Suprapubic skin (tissue), 4 donors: ENCODE data around the gene PDCD10. TPM values are rescaled to one million over a fixed set of nuclear protein-coding genes. Genes with fewer than 3 reads are reported as not detected.

Experiments
- DNase-seq, 2 donors: peaks; one replicate each; pipeline ENCODE4 v3.0.0-alpha.2; 2019; ENCODE audit warnings: low spot score in 2 of 2
- H3K27ac ChIP-seq: fragments of 200-600 bp; sonication (generic); one replicate; pipeline ENCODE4 v1.5.1; 2019
- H3K27me3 ChIP-seq: fragments of 200-600 bp; sonication (generic); one replicate; pipeline ENCODE4 v1.5.1; 2019
- H3K36me3 ChIP-seq: fragments of 200-600 bp; sonication (generic); one replicate; pipeline ENCODE4 v1.5.1; 2019
- H3K4me1 ChIP-seq: fragments of 200-600 bp; sonication (generic); one replicate; pipeline ENCODE4 v1.5.1; 2019
- H3K4me3 ChIP-seq: fragments of 200-600 bp; sonication (generic); one replicate; pipeline ENCODE4 v1.5.1; 2019; ENCODE audit warnings: mild to moderate bottlenecking
- H3K9me3 ChIP-seq: fragments of 200-600 bp; sonication (generic); one replicate; pipeline ENCODE4 v1.5.1; 2019
- CTCF ChIP-seq, 2 donors: fragments of 200-600 bp in 1 of 2; fragments of 450-650 bp in 1 of 2; sonication (generic) in 1 of 2; IDR thresholded peaks; one replicate each; pipeline ENCODE4 v1.5.1; 2016 to 2019; ENCODE audit warnings: antibody characterized with exemption in 2 of 2, mild to moderate bottlenecking in 1 of 2, moderate library complexity in 1 of 2
- EP300 ChIP-seq: sonication (generic); formaldehyde crosslinking; IDR thresholded peaks from one replicate; pipeline ENCODE4 v1.6.1; 2017; ENCODE audit warnings: antibody characterized with exemption
- POLR2A ChIP-seq, 2 donors: fragments of 450-650 bp; IDR thresholded peaks; one replicate each; pipeline ENCODE4 v1.6.1; 2017; ENCODE audit warnings: antibody characterized with exemption in 2 of 2, mild to moderate bottlenecking in 2 of 2, moderate library complexity in 2 of 2
- POLR2AphosphoS5 ChIP-seq, 3 donors: sonication (generic); formaldehyde crosslinking; IDR thresholded peaks; one replicate each; pipeline ENCODE4 v1.6.1; 2017; ENCODE audit warnings: antibody characterized with exemption in 3 of 3
- WGBS: methylation state at CpG from one replicate; pipeline ENCODE4 v1.1.5; 2018; 5-methylcytosine and 5-hydroxymethylcytosine counted together
- total RNA-seq, 4 donors: library from RNA; depleted of rRNA; stranded (reverse); fragments of >200 nt; gene quantifications; one replicate each; pipeline ENCODE4 v1.1.0, GENCODE V29; 2016

PDCD10 gene
- total RNA-seq, 4 donors from 2014 or later = 45.7 to 57.2 (median 53.2) TPM

DNA sequence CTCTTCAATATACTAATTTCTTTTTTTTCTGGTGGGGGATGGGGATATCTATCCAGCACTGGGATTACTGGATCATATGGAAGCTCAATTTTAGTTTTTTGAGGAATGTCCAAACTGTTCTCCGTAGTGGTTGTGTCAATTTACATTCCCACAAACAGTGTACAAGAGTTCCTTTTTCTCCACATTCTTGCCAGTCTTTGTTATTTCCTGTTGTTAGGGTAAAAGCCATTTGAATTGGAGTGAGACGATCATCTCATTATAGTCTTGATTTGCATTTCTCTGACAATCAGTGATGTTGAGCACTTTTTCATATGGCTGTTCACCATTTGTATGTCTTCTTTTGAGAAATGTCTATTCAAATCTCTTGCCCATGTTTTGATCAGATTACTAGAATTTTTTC is 68.1 kb downstream of the PDCD10 start:
- TF ChIP-seq EP300 = no peak
- 82% methylated on average over 2 of the region's 2 CpGs for WGBS
- Histone ChIP-seq H3K27ac (no peak overlapping the region), H3K4me1 (no peaks in the 10 kb centered on the region), H3K4me3 (no peak overlapping the region), H3K27me3 (no peaks in the 10 kb centered on the region), H3K9me3 (no peaks in the 10 kb centered on the region), H3K36me3 (peaks cover 3% of the 10 kb centered on the region)
- no peak for DNase-seq

DNA sequence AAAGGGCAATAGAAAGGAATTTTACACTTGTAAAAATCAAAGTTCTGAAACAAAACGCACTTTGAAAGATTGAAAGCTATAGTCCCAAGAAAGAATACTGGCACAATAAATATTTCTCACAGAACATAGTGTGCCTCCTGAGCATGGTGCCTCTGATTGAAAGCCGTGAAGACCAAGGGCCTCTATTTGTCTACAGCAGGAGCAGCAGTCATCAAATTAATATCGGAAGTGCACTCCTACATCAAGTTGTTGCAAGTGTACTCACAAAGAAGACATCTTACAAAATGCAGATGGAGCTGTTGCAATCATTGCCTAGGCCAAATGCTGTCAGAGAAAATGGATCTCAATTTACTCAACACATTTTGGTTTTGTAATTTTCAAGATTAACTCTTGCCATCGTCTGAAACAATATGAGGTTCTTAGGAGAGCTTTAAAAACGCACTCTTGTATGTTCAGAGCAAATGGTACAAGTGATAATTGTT is 71.7 kb downstream of the PDCD10 start:
- Histone ChIP-seq H3K9me3 (no peaks in the 10 kb centered on the region), H3K27ac (no peak overlapping the region), H3K4me1 (no peaks in the 10 kb centered on the region), H3K36me3 (no peaks in the 10 kb centered on the region), H3K4me3 (no peak overlapping the region), H3K27me3 (no peaks in the 10 kb centered on the region)
- TF ChIP-seq EP300 (no peak), CTCF (IDR thresholded peaks at IDR 0.05) (no peak)
- 90% methylated on average over 5 of the region's 5 CpGs for WGBS
- no peak for DNase-seq

- H3K27me3 ChIP-seq = no peaks in the 10 kb centered on the region
- DNase-seq = no peak
- no peaks in the 10 kb centered on the region for H3K36me3 ChIP-seq
- WGBS = 73% methylated on average over 3 of the region's 3 CpGs
- TF ChIP-seq POLR2A (IDR thresholded peaks at IDR 0.05) (no peak), EP300 (no peak), CTCF (IDR thresholded peaks at IDR 0.05) (no peak), POLR2AphosphoS5 (IDR thresholded peaks at IDR 0.05) (no peak)
- H3K9me3 ChIP-seq = no peaks in the 10 kb centered on the region
- no peak overlapping the region for H3K27ac ChIP-seq
- no peaks in the 10 kb centered on the region for H3K4me1 ChIP-seq
- H3K4me3 ChIP-seq = no peak overlapping the region
Measured at GRCh38 chr3:167657684-167658225, 76.9 kb downstream of the PDCD10 start.

DNA sequence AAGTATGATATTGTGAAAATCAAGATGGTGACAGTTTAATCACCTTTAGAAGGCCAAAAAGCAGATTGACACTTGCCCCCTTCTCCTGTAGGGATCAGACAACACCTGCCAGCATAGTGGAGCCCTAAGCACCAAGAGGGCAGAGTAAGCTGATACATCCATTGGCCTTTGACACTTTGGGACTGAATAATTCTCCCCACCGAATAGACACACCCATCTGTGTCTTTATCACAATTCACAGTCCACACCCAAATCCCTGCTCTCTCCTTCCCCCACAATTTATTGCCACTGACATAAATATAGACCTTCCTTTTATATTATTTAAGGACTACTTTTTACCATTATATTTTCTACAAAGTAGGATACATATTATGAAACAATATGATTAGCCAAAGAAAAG is 77.9 kb downstream of the PDCD10 start:
- no peaks in the 10 kb centered on the region for H3K27me3 ChIP-seq
- DNase-seq = no peak
- no peaks in the 10 kb centered on the region for H3K36me3 ChIP-seq
- H3K9me3 ChIP-seq = no peaks in the 10 kb centered on the region
- no peaks in the 10 kb centered on the region for H3K4me1 ChIP-seq
- no peak for TF ChIP-seq POLR2AphosphoS5 (IDR thresholded peaks at IDR 0.05)
- TF ChIP-seq CTCF (IDR thresholded peaks at IDR 0.05) = no peak
- TF ChIP-seq POLR2A (IDR thresholded peaks at IDR 0.05) = no peak
- no peak for TF ChIP-seq EP300
- no peak overlapping the region for H3K4me3 ChIP-seq
- WGBS = 64% methylated on average over 1 of the region's 1 CpG
- no peak overlapping the region for H3K27ac ChIP-seq

DNA sequence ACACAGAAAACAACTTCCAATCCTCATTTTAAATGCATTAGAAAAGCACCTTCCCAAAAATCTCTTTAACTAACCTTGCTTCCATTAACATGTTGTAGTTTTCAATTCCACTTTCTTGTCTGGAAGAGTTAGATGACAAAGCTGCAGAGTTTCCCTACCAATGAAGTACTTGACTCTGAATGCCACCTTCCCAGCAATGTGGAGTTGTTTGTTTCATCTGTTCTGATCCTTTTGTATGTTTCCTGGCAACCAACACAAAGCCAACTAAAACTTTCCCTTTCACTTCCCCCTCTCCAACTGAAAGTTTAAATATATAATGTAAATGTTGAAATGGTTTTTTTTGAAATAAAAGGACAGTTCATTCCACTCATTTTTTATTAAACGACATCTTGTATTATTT is 80.9 kb downstream of the PDCD10 start, which contains the start of gene WDR49:
Gene WDR49, minus strand, starts transcription at position 183 of the 400 bp plus-strand sequence. CDS start 517 bp downstream, outside the sequence.
- Histone ChIP-seq H3K27me3 (no peaks in the 10 kb centered on the region), H3K27ac (no peak within 1 kb of the TSS), H3K36me3 (no peaks in the 10 kb centered on the region), H3K9me3 (no peaks in the 10 kb centered on the region), H3K4me3 (no peak within 1 kb of the TSS), H3K4me1 (no peaks in the 10 kb centered on the region)
- 64% methylated on average over 1 of the region's 1 CpG for WGBS
- DNase-seq = no peak
- no peak for TF ChIP-seq POLR2AphosphoS5 (IDR thresholded peaks at IDR 0.05)

DNA sequence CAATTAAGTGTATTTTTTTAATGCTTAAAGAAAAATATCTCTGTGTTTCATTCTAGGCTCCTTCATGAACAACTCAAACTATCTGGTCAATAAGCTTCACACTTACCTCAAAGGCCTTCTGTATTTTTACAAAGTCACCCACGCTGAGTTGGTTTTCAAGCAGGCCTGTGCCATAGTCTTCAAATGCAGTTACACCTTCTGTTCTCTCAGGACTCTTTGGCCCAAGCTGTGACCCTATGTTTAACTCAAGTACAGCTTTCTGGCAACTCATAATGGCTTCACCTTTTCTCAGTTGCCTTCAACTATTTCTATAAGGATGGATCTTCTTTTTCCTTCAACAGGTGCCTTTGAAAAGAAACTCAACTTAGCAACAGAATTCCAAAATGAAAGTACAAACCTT is 81.5 kb downstream of the PDCD10 start:
- no peak for TF ChIP-seq CTCF (IDR thresholded peaks at IDR 0.05)
- no peak for TF ChIP-seq POLR2AphosphoS5 (IDR thresholded peaks at IDR 0.05)
- TF ChIP-seq POLR2A (IDR thresholded peaks at IDR 0.05) = no peak
- no peak for TF ChIP-seq EP300
- Histone ChIP-seq H3K27me3 (no peaks in the 10 kb centered on the region), H3K4me1 (no peaks in the 10 kb centered on the region), H3K27ac (no peak overlapping the region), H3K9me3 (no peaks in the 10 kb centered on the region), H3K4me3 (no peak overlapping the region), H3K36me3 (no peaks in the 10 kb centered on the region)
- 78% methylated on average over 1 of the region's 1 CpG for WGBS
- DNase-seq = no peak
